ENCODE results near the gene ZNF367.

DNA sequence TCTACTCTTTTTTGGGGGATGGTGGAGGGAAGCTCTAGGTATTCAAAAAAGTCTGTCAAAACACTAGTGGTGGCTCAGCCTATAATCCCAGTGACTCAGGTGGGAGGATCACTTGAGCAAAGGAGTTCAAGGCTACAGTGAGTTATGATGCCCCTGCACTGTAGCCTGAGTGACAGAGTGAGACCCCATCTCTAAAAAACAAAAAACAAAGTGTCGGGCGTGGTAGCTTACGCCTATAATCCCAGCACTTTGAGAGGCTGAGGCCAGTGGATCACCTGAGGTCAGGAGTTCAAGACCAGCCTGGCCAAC, 18.9 kb downstream of the ZNF367 start:
- TF ChIP-seq, protein P1, sequence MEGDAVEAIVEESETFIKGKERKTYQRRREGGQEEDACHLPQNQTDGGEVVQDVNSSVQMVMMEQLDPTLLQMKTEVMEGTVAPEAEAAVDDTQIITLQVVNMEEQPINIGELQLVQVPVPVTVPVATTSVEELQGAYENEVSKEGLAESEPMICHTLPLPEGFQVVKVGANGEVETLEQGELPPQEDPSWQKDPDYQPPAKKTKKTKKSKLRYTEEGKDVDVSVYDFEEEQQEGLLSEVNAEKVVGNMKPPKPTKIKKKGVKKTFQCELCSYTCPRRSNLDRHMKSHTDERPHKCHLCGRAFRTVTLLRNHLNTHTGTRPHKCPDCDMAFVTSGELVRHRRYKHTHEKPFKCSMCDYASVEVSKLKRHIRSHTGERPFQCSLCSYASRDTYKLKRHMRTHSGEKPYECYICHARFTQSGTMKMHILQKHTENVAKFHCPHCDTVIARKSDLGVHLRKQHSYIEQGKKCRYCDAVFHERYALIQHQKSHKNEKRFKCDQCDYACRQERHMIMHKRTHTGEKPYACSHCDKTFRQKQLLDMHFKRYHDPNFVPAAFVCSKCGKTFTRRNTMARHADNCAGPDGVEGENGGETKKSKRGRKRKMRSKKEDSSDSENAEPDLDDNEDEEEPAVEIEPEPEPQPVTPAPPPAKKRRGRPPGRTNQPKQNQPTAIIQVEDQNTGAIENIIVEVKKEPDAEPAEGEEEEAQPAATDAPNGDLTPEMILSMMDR (IDR thresholded peaks at IDR 0.05), result no peak
- no peak for TF ChIP-seq POLR2A (IDR thresholded peaks at IDR 0.05)

All from uterus (tissue), 2 donors.